IMR-90 (cell line): ENCODE data around the gene OR56B1. TPM values are rescaled to one million over a fixed set of nuclear protein-coding genes. Genes with fewer than 3 reads are reported as not detected.

ENCODE experiments used
- polyA plus RNA-seq, 3 experiments: library from polyadenylated mRNA; depleted of rRNA; stranded (reverse); fragments of >200 nt; gene quantifications; 2 replicates each; pipeline ENCODE4 v1.2.3, GENCODE V29; 2012; ENCODE audit warnings: low replicate concordance in 1 of 3
- total RNA-seq: library from RNA; depleted of rRNA; stranded (reverse); fragments of >200 nt; gene quantifications from 2 replicates; pipeline ENCODE4 v1.2.3, GENCODE V29; 2012; rRNA removed

The OR56B1 gene
- total and polyA plus RNA-seq, 2 of the 4 experiments (the other 2 are of a cell fraction): not detected

Other genes with a start within 250 kb of the OR56B1 start
- not detected in 2 replicates for gene OR52D1, start 247.8 kb upstream of the OR56B1 start, total RNA-seq
- not detected in 2 replicates for gene OR52D1, start 247.8 kb upstream of the OR56B1 start, polyA plus RNA-seq (2012; rRNA removed)
- gene UBQLN3, start 226.5 kb upstream of the OR56B1 start, total RNA-seq: not detected in 2 replicates
- gene UBQLN3, start 226.5 kb upstream of the OR56B1 start, polyA plus RNA-seq (2012; rRNA removed): not detected in 2 replicates
- gene UBQLNL, start 219.7 kb upstream of the OR56B1 start, total RNA-seq: 0.18 TPM in 1 of 2 replicates, not detected in the other
- gene UBQLNL, start 219.7 kb upstream of the OR56B1 start, polyA plus RNA-seq (2012; rRNA removed): 0.47 and 0.48 TPM in 2 replicates
- gene OR52H1, start 187.9 kb upstream of the OR56B1 start, total RNA-seq: 0.18 and 0.28 TPM in 2 replicates
- not detected in 2 replicates for gene OR52H1, start 187.9 kb upstream of the OR56B1 start, polyA plus RNA-seq (2012; rRNA removed)
- not detected in 2 replicates for gene OR52B6, start 155.6 kb upstream of the OR56B1 start, total RNA-seq
- not detected in 2 replicates for gene OR52B6, start 155.6 kb upstream of the OR56B1 start, polyA plus RNA-seq (2012; rRNA removed)
- 3.9 and 5.0 TPM in 2 replicates for gene TRIM6, start 139.8 kb upstream of the OR56B1 start, total RNA-seq
- gene TRIM6, start 139.8 kb upstream of the OR56B1 start, polyA plus RNA-seq (2012; rRNA removed): 3.7 and 4.7 TPM in 2 replicates
- 8.6 and 12.5 TPM in 2 replicates for gene TRIM34, start 111.4 kb upstream of the OR56B1 start, total RNA-seq
- 5.3 and 6.1 TPM in 2 replicates for gene TRIM34, start 111.4 kb upstream of the OR56B1 start, polyA plus RNA-seq (2012; rRNA removed)
- gene TRIM5, start 51.4 kb upstream of the OR56B1 start, total RNA-seq: 49.1 and 58.0 TPM in 2 replicates
- gene TRIM5, start 51.4 kb upstream of the OR56B1 start, polyA plus RNA-seq (2012; rRNA removed): 26.3 and 32.6 TPM in 2 replicates
- gene TRIM22, start 46.7 kb upstream of the OR56B1 start, total RNA-seq: 39.4 and 46.8 TPM in 2 replicates
- 30.4 and 43.6 TPM in 2 replicates for gene TRIM22, start 46.7 kb upstream of the OR56B1 start, polyA plus RNA-seq (2012; rRNA removed)
- gene OR52N4, start 17.8 kb downstream of the OR56B1 start, total RNA-seq: not detected in 2 replicates
- gene OR52N4, start 17.8 kb downstream of the OR56B1 start, polyA plus RNA-seq (2012; rRNA removed): not detected in 2 replicates
- not detected in 2 replicates for gene OR52N5, start 46.9 kb downstream of the OR56B1 start, total RNA-seq
- gene OR52N5, start 46.9 kb downstream of the OR56B1 start, polyA plus RNA-seq (2012; rRNA removed): not detected in 2 replicates
- not detected in 2 replicates for gene OR52N1, start 54.8 kb downstream of the OR56B1 start, total RNA-seq
- not detected in 2 replicates for gene OR52N1, start 54.8 kb downstream of the OR56B1 start, polyA plus RNA-seq (2012; rRNA removed)
- not detected in 2 replicates for gene OR52N2, start 72.5 kb downstream of the OR56B1 start, total RNA-seq
- gene OR52N2, start 72.5 kb downstream of the OR56B1 start, polyA plus RNA-seq (2012; rRNA removed): not detected in 2 replicates
- not detected in 2 replicates for gene OR52E6, start 105.4 kb downstream of the OR56B1 start, total RNA-seq
- gene OR52E6, start 105.4 kb downstream of the OR56B1 start, polyA plus RNA-seq (2012; rRNA removed): not detected in 2 replicates
- gene OR52E8, start 121.2 kb downstream of the OR56B1 start, total RNA-seq: not detected in 2 replicates
- gene OR52E8, start 121.2 kb downstream of the OR56B1 start, polyA plus RNA-seq (2012; rRNA removed): not detected in 2 replicates
- not detected in 2 replicates for gene OR52E4, start 144.2 kb downstream of the OR56B1 start, total RNA-seq
- not detected in 2 replicates for gene OR52E4, start 144.2 kb downstream of the OR56B1 start, polyA plus RNA-seq (2012; rRNA removed)
- gene OR52E5, start 156.8 kb downstream of the OR56B1 start, total RNA-seq: not detected in 2 replicates
- not detected in 2 replicates for gene OR52E5, start 156.8 kb downstream of the OR56B1 start, polyA plus RNA-seq (2012; rRNA removed)
- gene OR56A3, start 205.8 kb downstream of the OR56B1 start, total RNA-seq: not detected in 2 replicates
- not detected in 2 replicates for gene OR56A3, start 205.8 kb downstream of the OR56B1 start, polyA plus RNA-seq (2012; rRNA removed)
- not detected in 2 replicates for gene OR56A5, start 232.0 kb downstream of the OR56B1 start, total RNA-seq
- gene OR56A5, start 232.0 kb downstream of the OR56B1 start, polyA plus RNA-seq (2012; rRNA removed): not detected in 2 replicates